Activated T-cell treated with anti-CD3 and anti-CD28 coated beads, Interleukin-2, amount 50 U/mL, for 72 hours (primary cell): ENCODE data around the gene DCHS2. TPM values are rescaled to one million over a fixed set of nuclear protein-coding genes. Genes with fewer than 3 reads are reported as not detected.
A peak's percentile ranks its signal among the peaks of the same experiment; 100 is the strongest.

Experiments used
- ATAC-seq, 2 donors: fragments of 150-1000 bp; cut with Tn5 transposase; replicated peaks in 1 of 2; 2 replicates each; pipeline ENCODE4 v1.10.0; 2021; ENCODE audit warnings: moderate library complexity in 2 of 2, mild to moderate bottlenecking in 1 of 2
- DNase-seq, 2 donors: peaks; one replicate each; pipeline ENCODE4 v3.0.0; 2021 to 2022; ENCODE audit warnings: mixed read lengths in 1 of 2
- H3K27ac Mint-ChIP-seq: one replicate; pipeline ENCODE4 v1.8.0; 2022; ENCODE audit warnings: mild to moderate bottlenecking, moderate library complexity, mixed read lengths
- H3K27me3 Mint-ChIP-seq: one replicate; pipeline ENCODE4 v1.8.0; 2022; ENCODE audit warnings: low read depth, mixed read lengths
- H3K36me3 Mint-ChIP-seq, 2 donors: one replicate each; pipeline ENCODE4 v1.8.0; 2022; ENCODE audit warnings: mixed read lengths in 2 of 2, mild to moderate bottlenecking in 1 of 2; ENCODE audit not compliant: insufficient read depth in 2 of 2
- H3K4me1 Mint-ChIP-seq: one replicate; pipeline ENCODE4 v1.8.0; 2022; ENCODE audit warnings: low read depth, mixed read lengths
- H3K4me3 Mint-ChIP-seq, 2 donors: one replicate each; pipeline ENCODE4 v1.8.0; 2022; ENCODE audit warnings: mild to moderate bottlenecking in 2 of 2, mixed read lengths in 2 of 2, moderate library complexity in 2 of 2
- H3K9me3 Mint-ChIP-seq, 2 donors: one replicate each; pipeline ENCODE4 v1.8.0; 2022; ENCODE audit warnings: mixed read lengths in 2 of 2
- total RNA-seq, 2 donors: library from RNA; stranded (reverse); gene quantifications; one replicate each; pipeline ENCODE4 v1.2.3, GENCODE V29; 2022

DCHS2 gene
- total RNA-seq, 2 donors from 2014 or later: not detected

DNA sequence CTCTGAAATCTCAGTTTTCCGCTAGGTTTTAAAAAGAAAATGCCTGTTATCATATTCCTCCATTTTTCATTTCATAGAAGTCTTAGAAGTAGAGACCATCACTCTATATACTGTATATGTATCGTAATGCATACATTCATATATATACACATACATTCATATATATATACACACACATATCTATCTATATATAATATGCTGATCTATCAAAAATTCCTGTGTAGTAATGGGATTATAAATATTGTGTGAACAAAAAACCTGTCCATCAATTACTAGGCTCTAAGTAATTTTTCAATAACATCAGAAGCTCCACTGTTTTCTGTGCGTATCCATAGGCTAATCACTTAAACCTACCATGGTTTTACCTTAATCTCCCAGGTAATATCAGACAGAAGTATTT lies 150.2 kb downstream of the DCHS2 start:
- Mint-ChIP-seq H3K27ac (no peak overlapping the region), H3K4me1 (no peaks in the 10 kb centered on the region), H3K27me3 (peaks cover 15% of the 10 kb centered on the region), H3K9me3 (no peaks in the 10 kb centered on the region), H3K4me3 (no peak overlapping the region), H3K36me3 (no peaks in the 10 kb centered on the region)
- DNase-seq (no peak), ATAC-seq (no peak)

DNA sequence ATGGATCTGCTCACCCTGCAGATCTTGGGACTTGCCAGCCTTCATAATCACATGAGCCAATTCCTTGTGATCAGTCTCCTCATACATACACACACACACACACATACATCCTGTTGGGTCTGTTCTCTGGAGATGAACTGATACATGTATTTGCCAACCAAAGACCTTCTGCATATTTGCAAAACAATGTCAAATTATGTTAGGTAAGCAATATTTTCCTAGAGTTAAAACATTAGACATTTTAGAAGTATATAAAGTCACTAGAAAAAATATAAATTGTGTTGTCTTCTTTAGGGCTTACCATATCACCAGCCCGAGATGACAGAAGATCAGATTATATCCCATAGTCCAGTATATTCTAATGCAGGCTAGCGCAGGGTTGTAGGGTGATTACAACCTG lies 156.0 kb downstream of the DCHS2 start:
- ATAC-seq (no peak), DNase-seq (no peak)
- no peak overlapping the region for H3K27ac Mint-ChIP-seq
- H3K4me1 Mint-ChIP-seq: peaks cover 11% of the 10 kb centered on the region
- peaks cover 21% of the 10 kb centered on the region for H3K27me3 Mint-ChIP-seq
- H3K9me3 Mint-ChIP-seq: no peaks in the 10 kb centered on the region
- H3K4me3 Mint-ChIP-seq: no peak overlapping the region
- H3K36me3 Mint-ChIP-seq: no peaks in the 10 kb centered on the region

DNA sequence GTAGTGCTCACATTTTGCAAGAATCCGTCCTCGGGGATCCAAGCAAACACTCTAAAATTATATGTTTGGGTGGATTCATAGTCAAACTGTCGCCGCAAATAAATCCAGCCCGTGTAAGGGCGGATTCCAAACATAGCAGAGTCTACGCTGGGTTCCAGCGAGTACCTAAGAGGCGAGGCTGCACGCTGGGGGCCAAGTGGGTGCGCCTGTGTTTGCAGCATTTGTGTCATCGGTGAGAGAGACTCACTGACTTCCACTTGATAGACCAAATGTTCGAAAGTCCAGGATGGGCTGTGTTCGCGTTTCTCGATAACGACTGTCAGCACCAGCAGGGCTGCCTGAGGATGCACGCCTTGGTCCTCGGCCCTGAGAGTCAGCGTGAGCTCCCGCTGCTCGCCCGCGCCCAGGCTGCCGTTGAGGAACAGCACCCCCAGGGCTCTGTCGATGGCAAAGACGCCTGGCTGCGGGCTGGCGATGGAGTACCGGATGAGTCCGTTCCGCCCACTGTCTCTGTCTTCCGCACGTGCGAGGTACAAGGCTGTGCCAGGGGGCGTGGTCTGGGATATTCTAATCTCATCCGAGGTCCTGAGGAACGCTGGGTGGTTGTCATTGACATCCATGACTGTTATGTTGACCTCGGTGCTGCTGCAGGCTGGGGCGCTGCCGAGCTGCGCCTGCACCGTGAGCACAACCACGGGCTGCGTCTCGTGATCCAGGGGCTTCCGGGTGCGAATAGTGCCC lies 158.7 kb downstream of the DCHS2 start:
- H3K27me3 Mint-ChIP-seq: peaks cover 29% of the 10 kb centered on the region
- peak overlapping the region; percentile 78 to 85 for H3K4me3 Mint-ChIP-seq

DNA sequence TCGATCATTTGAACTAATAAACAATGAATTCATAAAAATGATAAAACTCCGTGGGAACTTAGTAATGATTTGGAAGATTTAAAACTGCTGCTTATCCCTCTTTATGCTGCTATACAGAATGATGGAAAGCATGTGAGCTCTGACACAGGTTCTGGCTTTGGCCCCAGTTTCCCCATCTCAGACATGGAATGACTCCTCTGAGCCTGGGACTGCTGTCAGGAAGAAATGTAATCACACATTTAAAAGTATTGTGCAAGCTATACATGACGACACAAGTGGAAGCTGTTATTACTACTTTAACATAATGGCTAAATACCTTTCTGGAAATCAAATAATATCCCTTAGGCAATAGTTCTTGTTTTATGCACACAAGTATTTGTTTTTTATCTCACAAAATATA lies 161.7 kb downstream of the DCHS2 start:
- Mint-ChIP-seq H3K9me3 (no peaks in the 10 kb centered on the region), H3K27ac (no peak overlapping the region)

More for the DNA sequence above, 158.7 kb downstream of the DCHS2 start:
- ATAC-seq: peak; percentile 90 to 93
- peak; percentile 58 to 67 for DNase-seq
- Mint-ChIP-seq H3K4me1 (peaks cover 11% of the 10 kb centered on the region), H3K9me3 (no peaks in the 10 kb centered on the region), H3K36me3 (no peaks in the 10 kb centered on the region), H3K27ac (no peak overlapping the region)

DNA sequence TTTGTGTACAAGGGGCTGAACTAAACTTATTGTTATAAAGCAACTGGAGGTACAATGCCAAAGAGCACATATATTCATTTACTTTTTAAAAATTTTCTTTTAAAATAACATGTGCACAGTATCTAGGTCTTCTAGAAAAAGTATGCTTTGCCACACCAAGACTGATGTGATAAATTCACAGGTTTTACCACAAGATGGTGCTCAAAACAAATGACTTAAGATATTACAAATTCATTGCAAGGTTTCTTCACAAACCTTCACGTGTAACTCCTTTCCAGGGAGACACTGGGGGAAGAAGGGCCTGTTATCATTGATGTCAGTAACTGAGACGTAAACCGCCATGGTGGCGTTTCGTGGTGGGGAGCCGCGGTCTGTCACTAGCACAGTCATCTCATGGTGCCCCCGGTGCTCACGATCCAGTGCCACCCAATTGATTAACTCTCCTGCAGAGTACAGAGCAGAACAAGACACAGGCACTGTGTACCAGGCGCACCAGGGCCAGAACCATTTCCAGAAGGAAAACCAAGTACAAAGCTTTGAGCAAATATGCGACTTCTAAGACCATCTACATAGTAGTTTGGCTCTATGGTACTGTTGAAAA lies 162.2 kb downstream of the DCHS2 start:
- Mint-ChIP-seq H3K4me3 (no peak overlapping the region), H3K27me3 (peaks cover 27% of the 10 kb centered on the region), H3K4me1 (peaks cover 11% of the 10 kb centered on the region), H3K36me3 (no peaks in the 10 kb centered on the region), H3K27ac (no peak overlapping the region), H3K9me3 (no peaks in the 10 kb centered on the region)
- DNase-seq: no peak
- no peak for ATAC-seq

More for the DNA sequence above, 161.7 kb downstream of the DCHS2 start:
- Mint-ChIP-seq H3K27me3 (peaks cover 25% of the 10 kb centered on the region), H3K4me1 (peaks cover 11% of the 10 kb centered on the region), H3K36me3 (no peaks in the 10 kb centered on the region), H3K4me3 (no peak overlapping the region)
- DNase-seq (no peak), ATAC-seq (no peak)

DNA sequence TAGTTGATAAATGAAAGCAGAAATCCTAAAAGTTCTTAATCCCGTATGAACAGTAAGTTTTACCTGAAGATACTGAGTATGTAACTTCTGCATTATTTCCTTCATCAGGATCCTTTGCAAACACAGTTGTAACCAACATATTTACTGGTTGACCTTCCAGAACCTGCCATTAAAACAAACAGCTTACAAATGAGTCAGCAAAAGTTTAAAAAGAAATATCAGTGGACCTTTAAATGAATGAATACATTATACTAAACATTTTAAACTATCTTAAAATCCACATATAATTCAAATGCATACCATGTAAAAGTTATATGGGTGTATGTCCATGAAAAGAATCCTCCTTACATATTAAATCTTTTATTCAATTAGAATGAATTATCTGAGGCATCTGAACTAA lies 163.6 kb downstream of the DCHS2 start:
- peaks cover 36% of the 10 kb centered on the region for H3K27me3 Mint-ChIP-seq
- ATAC-seq (no peak), DNase-seq (no peak)
- no peak overlapping the region for H3K4me3 Mint-ChIP-seq
- peaks cover 8% of the 10 kb centered on the region for H3K4me1 Mint-ChIP-seq
- H3K9me3 Mint-ChIP-seq: no peaks in the 10 kb centered on the region
- H3K36me3 Mint-ChIP-seq: no peaks in the 10 kb centered on the region
- no peak overlapping the region for H3K27ac Mint-ChIP-seq

DNA sequence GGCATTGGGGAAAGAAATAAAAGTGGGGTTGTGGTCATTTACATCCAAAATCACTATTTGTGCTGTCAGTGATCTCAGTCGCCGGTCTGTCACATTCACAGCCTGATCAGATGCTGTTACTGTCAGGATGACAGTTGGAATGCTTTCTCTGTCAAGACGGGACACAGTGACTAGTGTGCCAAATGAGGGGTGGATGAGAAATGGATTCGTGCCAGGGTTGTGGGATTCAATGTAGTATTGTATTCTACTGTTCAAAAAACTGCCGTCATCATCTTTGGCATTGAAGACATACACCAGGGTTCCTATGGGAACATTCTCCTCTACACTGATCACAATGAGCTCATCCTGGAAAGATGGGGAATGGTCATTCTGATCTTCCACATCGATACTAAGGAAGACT lies 171.1 kb downstream of the DCHS2 start:
- ATAC-seq: no peak
- Mint-ChIP-seq H3K27ac (no peak overlapping the region), H3K27me3 (peaks cover 14% of the 10 kb centered on the region), H3K9me3 (peaks cover 2% of the 10 kb centered on the region in 2 donors), H3K4me3 (no peak overlapping the region), H3K36me3 (peaks cover 0 to 2% of the 10 kb centered on the region in 2 donors), H3K4me1 (no peaks in the 10 kb centered on the region)
- no peak for DNase-seq

DNA sequence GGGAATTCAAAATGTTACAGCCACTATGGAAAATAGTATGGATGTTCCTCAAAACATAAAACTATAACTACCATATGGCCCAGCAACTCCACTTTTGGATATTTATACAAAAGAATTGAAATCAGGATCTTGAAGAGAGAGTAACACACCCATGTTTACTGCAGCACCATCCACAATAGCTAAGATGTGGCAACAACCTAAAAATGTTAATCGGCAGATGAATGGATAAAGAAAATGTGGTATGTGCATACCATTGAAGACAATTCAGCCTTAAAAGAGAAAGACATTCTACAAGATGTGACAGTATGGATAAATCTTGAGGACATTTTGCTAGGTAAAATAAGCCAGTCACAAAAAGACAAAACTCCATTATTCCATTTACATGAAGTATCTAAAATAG lies 171.9 kb downstream of the DCHS2 start:
- Mint-ChIP-seq H3K36me3 (peaks cover 0 to 2% of the 10 kb centered on the region in 2 donors), H3K27ac (no peak overlapping the region), H3K9me3 (peaks cover 2% of the 10 kb centered on the region in 2 donors), H3K4me1 (no peaks in the 10 kb centered on the region), H3K4me3 (no peak overlapping the region), H3K27me3 (peaks cover 14% of the 10 kb centered on the region)
- DNase-seq (no peak), ATAC-seq (no peak)

DNA sequence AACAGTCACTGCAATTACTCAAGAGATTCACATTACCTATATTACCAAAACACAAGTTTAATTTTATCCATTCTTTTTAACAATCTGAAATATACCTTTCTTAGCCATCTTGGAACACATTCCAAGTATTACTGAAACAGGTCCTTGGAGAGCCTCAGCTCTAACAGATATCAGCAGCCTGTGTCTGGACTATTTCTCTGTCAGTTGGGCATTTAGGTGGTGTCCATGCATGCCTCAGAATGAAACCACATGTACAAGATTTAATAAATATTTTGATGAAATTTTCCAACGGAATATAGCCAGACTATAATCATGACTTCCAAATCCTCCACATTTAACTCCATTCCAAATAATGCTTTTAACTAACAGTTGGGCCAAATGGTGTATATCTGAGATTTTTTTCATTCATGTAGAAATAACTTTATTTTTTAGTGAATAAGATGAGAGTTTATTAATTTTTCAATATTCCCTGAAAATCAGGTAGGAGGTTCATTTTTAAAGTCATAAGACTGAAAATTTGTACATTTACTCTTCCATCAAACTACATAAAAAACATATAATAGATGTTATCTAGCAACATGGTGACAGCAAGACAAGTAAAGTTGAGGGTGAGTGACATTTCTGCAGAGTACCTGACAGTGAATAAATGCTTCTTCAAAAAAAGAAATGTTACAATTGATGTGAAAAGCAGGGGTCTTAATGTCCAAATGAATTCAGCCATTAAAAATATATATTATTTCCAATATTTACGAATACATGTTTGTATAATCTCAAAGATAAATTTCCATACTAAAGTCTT lies 174.2 kb downstream of the DCHS2 start:
- peaks cover 0 to 2% of the 10 kb centered on the region in 2 donors for H3K36me3 Mint-ChIP-seq
- ATAC-seq (no peak), DNase-seq (no peak)
- H3K27me3 Mint-ChIP-seq: no peaks in the 10 kb centered on the region
- H3K9me3 Mint-ChIP-seq: peaks cover 2% of the 10 kb centered on the region in 2 donors
- no peak overlapping the region for H3K27ac Mint-ChIP-seq
- no peaks in the 10 kb centered on the region for H3K4me1 Mint-ChIP-seq
- no peak overlapping the region for H3K4me3 Mint-ChIP-seq

DNA sequence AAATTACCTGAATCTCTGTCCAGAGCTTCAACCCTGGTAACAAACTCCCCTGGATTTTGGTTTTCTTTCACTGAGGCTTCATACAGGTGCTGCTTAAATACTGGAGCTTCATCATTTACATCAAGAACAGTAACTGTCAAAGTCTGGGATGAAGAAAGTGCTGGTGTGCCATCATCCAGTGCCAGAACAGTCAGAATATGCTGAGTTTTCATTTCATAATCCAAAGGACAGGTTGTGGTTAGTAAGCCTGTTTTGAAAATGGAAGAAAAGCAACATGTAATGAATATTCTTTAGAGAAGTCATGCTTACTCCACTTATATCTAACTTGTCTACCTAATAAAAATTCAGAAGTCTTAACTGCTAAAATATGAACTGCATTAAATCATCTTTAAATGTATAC lies 175.9 kb downstream of the DCHS2 start:
- no peak overlapping the region for H3K4me3 Mint-ChIP-seq
- H3K4me1 Mint-ChIP-seq: no peaks in the 10 kb centered on the region
- no peak for ATAC-seq
- H3K36me3 Mint-ChIP-seq: peaks cover 0 to 2% of the 10 kb centered on the region in 2 donors
- no peak overlapping the region for H3K27ac Mint-ChIP-seq
- H3K9me3 Mint-ChIP-seq: peaks cover 2% of the 10 kb centered on the region in 2 donors
- no peak for DNase-seq
- H3K27me3 Mint-ChIP-seq: peaks cover 3% of the 10 kb centered on the region

DNA sequence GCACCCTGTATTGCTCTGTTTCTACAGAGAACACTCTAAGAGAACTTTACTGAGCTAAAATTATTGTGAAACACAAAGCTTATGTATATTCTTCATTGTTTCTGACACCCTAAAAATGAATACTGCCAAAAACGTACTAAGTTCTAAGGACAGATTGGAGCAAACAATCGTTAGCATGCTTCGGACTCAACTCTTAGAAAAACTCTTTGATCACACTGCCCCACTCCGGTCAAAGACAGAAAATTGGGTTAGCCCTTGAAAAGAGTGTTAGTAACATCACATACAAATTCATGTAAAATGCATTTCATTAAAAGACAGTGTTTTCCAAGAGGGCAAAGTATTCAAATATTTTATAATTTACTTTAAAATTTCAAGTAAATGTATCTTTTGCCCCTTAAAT lies 177.4 kb downstream of the DCHS2 start:
- DNase-seq (no peak), ATAC-seq (no peak)
- no peak overlapping the region for H3K4me3 Mint-ChIP-seq
- peaks cover 0 to 2% of the 10 kb centered on the region in 2 donors for H3K36me3 Mint-ChIP-seq
- H3K9me3 Mint-ChIP-seq: peaks cover 2 to 5% of the 10 kb centered on the region in 2 donors
- no peak overlapping the region for H3K27ac Mint-ChIP-seq
- H3K27me3 Mint-ChIP-seq: peaks cover 8% of the 10 kb centered on the region
- H3K4me1 Mint-ChIP-seq: no peaks in the 10 kb centered on the region

DNA sequence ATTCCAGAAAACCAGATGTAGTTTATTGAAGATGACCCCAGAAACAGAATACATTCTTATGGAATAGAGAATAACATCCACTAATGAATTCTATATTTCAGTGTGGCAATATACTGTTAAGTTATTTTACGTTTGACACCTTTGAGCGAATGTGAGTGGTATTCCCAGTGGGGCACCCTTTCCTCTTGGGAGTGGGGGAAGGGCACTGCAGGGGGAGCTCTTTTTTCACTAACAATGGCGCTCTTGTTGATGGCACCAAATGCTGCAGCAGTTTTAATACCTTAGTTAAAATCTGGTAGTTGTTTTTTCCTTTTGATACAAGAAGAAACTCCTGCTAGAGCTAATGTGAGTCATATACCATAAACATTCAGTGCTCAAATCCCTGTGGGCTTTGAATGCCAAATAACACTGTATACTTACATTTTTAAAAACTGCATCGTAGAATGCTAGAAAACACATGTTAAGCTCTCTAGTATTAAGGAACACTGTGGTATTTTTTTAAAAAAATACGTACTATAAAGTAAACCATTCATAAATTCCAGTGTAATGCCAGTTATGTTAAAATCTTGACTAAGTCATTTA lies 178.5 kb downstream of the DCHS2 start:
- no peak for ATAC-seq

DNA sequence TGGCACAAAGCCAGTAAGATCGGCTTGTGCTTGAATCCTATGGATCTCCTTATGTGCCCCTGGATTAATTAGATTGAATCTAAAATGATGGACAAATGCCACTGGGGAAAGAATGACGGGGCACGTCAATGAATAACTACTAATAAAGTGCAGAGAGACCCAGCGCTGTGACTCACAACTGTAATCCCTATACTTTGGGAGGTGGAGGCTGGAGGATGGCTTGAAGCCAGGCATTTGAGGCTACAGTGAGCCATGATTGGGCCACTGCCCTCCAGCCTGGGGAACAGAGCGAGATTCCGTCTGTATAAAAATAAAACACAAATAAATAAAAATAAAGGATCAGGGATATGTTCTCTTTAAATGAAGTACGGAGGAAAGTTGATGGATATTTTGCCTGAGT lies 179.4 kb downstream of the DCHS2 start:
- DNase-seq (no peak), ATAC-seq (no peak)
- peaks cover 22% of the 10 kb centered on the region for H3K27me3 Mint-ChIP-seq
- H3K9me3 Mint-ChIP-seq: peaks cover 2 to 8% of the 10 kb centered on the region in 2 donors
- no peak overlapping the region for H3K4me3 Mint-ChIP-seq
- H3K36me3 Mint-ChIP-seq: no peaks in the 10 kb centered on the region
- no peaks in the 10 kb centered on the region for H3K4me1 Mint-ChIP-seq
- no peak overlapping the region for H3K27ac Mint-ChIP-seq

More for the DNA sequence above, 178.5 kb downstream of the DCHS2 start:
- DNase-seq: no peak
- Mint-ChIP-seq H3K27me3 (peaks cover 14% of the 10 kb centered on the region), H3K9me3 (peaks cover 2 to 4% of the 10 kb centered on the region in 2 donors), H3K27ac (no peak overlapping the region), H3K36me3 (no peaks in the 10 kb centered on the region), H3K4me1 (no peaks in the 10 kb centered on the region), H3K4me3 (no peak overlapping the region)
